A549 (cell line): Measurements from ENCODE around the gene ANXA3. TPM values are rescaled to one million over a fixed set of nuclear protein-coding genes. Genes with fewer than 3 reads are reported as not detected.
"Not testable (repeated sequence)": the region's sequence is repeated elsewhere in the genome, so short reads cannot be mapped to it uniquely, and the experiment has no call there.

Experiments
- ATAC-seq, 2 experiments: fragments of 200-7000 bp in 1 of 2; fragments of >200 bp in 1 of 2; cut with Nextera tagmentation in 1 of 2; cut with Tn5 transposase in 1 of 2; 3 replicates each; pipeline versions ENCODE4 v1.8.0 to v1.9.1; 2018 to 2020; ENCODE audit warnings: mild to moderate bottlenecking in 1 of 2, moderate library complexity in 1 of 2
- CTCF ChIA-PET: fragments of 300-600 bp; sonication (Branson Sonifier 250); formaldehyde crosslinking; extraction: SDS; loops from one replicate; lab custom pipeline; 2021; ENCODE audit warnings: antibody characterized with exemption, inconsistent platforms; lab: Yijun Ruan, JAX
- POLR2A ChIA-PET: fragments of 350-600 bp; formaldehyde crosslinking; extraction: SDS; loops from one replicate; lab custom pipeline; 2021; ENCODE audit warnings: antibody characterized with exemption, inconsistent platforms; lab: Yijun Ruan, JAX
- DNase-seq, 2 experiments: peaks; one replicate each; pipeline versions ENCODE4 v3.0.0 to v3.0.0-alpha.2; 2011 to 2016; ENCODE audit warnings: low read depth in 1 of 2, low spot score in 1 of 2
- FAIRE-seq: peaks from 2 replicates; lab custom pipeline; 2011; peaks lifted over from hg19 to GRCh38; lab: Jason Lieb, UNC
- H3K27ac ChIP-seq, 2 experiments: fragments of >200 bp; sonication (Bioruptor Twin); formaldehyde crosslinking; 3 replicates each; pipeline ENCODE4 v1.5.1; 2016 to 2017
- H3K4me1 ChIP-seq: fragments of >200 bp; sonication (Bioruptor Twin); formaldehyde crosslinking; 3 replicates; pipeline ENCODE4 v1.6.1; 2016
- H3K4me2 ChIP-seq: fragments of >200 bp; sonication (Bioruptor Twin); formaldehyde crosslinking; 3 replicates; pipeline ENCODE4 v1.6.1; 2016
- H3K4me3 ChIP-seq: fragments of >200 bp; sonication (Bioruptor Twin); formaldehyde crosslinking; 3 replicates; pipeline ENCODE4 v1.5.1; 2016
- H3K9me3 ChIP-seq: fragments of >200 bp; sonication (Bioruptor Twin); formaldehyde crosslinking; 3 replicates; pipeline ENCODE4 v1.6.1; 2016
- BHLHE40 ChIP-seq: IDR thresholded peaks from 2 replicates; pipeline ENCODE4 v1.6.1; 2012; ENCODE audit warnings: low read depth, low read length, inconsistent platforms
- CHD4 ChIP-seq: fragments of 200-600 bp; sonication (generic); IDR thresholded peaks from 2 replicates; pipeline ENCODE4 v1.6.1; 2016; ENCODE audit warnings: antibody characterized with exemption, mild to moderate bottlenecking, borderline replicate concordance
- ELK1 ChIP-seq: fragments of 150-350 bp; IDR thresholded peaks from 2 replicates; pipeline ENCODE4 v1.6.1; 2014; ENCODE audit warnings: low read depth, mild to moderate bottlenecking, low read length
- HDAC2 ChIP-seq: fragments of 200-600 bp; sonication (generic); IDR thresholded peaks from 2 replicates; pipeline ENCODE4 v1.6.1; 2016
- HEYL ChIP-seq: fragments of 250-450 bp; sonication (Bioruptor Pico); IDR thresholded peaks from 2 replicates; pipeline ENCODE4 v1.8.0; 2021; ENCODE audit warnings: mild to moderate bottlenecking, moderate library complexity
- HMGXB4 ChIP-seq: fragments of 250-450 bp; sonication (Bioruptor Pico); IDR thresholded peaks from 2 replicates; pipeline ENCODE4 v1.5.0; 2021; ENCODE audit warnings: mild to moderate bottlenecking, moderate library complexity, borderline replicate concordance
- HOXB13 ChIP-seq: fragments of 250-450 bp; sonication (Bioruptor Pico); IDR thresholded peaks from 2 replicates; pipeline ENCODE4 v1.5.0; 2020; ENCODE audit warnings: low read depth, mild to moderate bottlenecking, moderate library complexity
- MAFK ChIP-seq: fragments of 450-650 bp; IDR thresholded peaks from 2 replicates; pipeline ENCODE4 v1.6.1; 2014; ENCODE audit not compliant: partially characterized antibody
- MAX ChIP-seq: IDR thresholded peaks from 2 replicates; pipeline ENCODE4 v1.6.1; 2012
- NFE2L2 ChIP-seq: fragments of 150-350 bp; conservative IDR thresholded peaks from 2 replicates; pipeline ENCODE4 v1.6.1; 2014; ENCODE audit warnings: low read length
- PBX3 ChIP-seq: IDR thresholded peaks from 2 replicates; pipeline ENCODE4 v1.6.1; 2012
- RCOR1 ChIP-seq: fragments of 150-350 bp; IDR thresholded peaks from 2 replicates; pipeline ENCODE4 v1.6.1; 2014; ENCODE audit warnings: antibody characterized with exemption, low read length, low read depth
- RFX5 ChIP-seq: fragments of 450-650 bp; IDR thresholded peaks from 2 replicates; pipeline ENCODE4 v1.7.1; 2014; ENCODE audit warnings: antibody characterized with exemption, mild to moderate bottlenecking, moderate library complexity
- SMC3 ChIP-seq: fragments of >200 bp; sonication (Bioruptor Twin); formaldehyde crosslinking; IDR thresholded peaks from 3 replicates; pipeline ENCODE4 v1.6.1; 2018; ENCODE audit warnings: inconsistent platforms
- SREBF2 ChIP-seq: fragments of 450-650 bp; IDR thresholded peaks from 2 replicates; pipeline ENCODE4 v1.6.1; 2014; ENCODE audit warnings: mild to moderate bottlenecking, moderate library complexity
- TFCP2L1 ChIP-seq: fragments of 250-450 bp; sonication (Bioruptor Pico); IDR thresholded peaks from 2 replicates; pipeline ENCODE4 v1.5.0; 2021; ENCODE audit warnings: mild to moderate bottlenecking
- TP53 ChIP-seq: fragments of 250-450 bp; sonication (Bioruptor Pico); IDR thresholded peaks from 2 replicates; pipeline ENCODE4 v1.5.0; 2021; ENCODE audit warnings: mild to moderate bottlenecking, moderate library complexity
- ZSCAN20 ChIP-seq: fragments of 250-450 bp; sonication (Bioruptor Pico); IDR thresholded peaks from 2 replicates; pipeline ENCODE4 v1.8.0; 2022; ENCODE audit warnings: mild to moderate bottlenecking, moderate library complexity
- WGBS: methylation state at CpG from one replicate; pipeline ENCODE4 v1.1.6; 2017; ENCODE audit errors: missing lambda C conversion rate; 5-methylcytosine and 5-hydroxymethylcytosine counted together
- polyA minus RNA-seq: library from RNA; depleted of rRNA, polyadenylated mRNA; stranded (reverse); fragments of >200 nt; gene quantifications from 2 replicates; pipeline ENCODE4 v1.2.3, GENCODE V29; 2011; rRNA and poly(A)+ RNA removed
- polyA plus RNA-seq, 4 experiments: library from polyadenylated mRNA; depleted of rRNA in 3 of 4; stranded (reverse); fragments of >200 nt; fragmentation: RNase III in 1 of 4; extraction: RNeasy Plus Mini Kit Qiagen cat#74134 plus additional on column Dnase treatment in 1 of 4; gene quantifications; 2 replicates in 3 of 4; 3 replicates in 1 of 4; pipeline ENCODE4 v1.2.3, GENCODE V29; 2011 to 2017
- TF ChIP-seq, protein P1 (sequence below): fragments of >200 bp; sonication (Bioruptor Twin); formaldehyde crosslinking; IDR thresholded peaks from 3 replicates; pipeline ENCODE4 v1.6.1; 2016
- TF ChIP-seq, protein P2 (sequence below): fragments of 450-650 bp; IDR thresholded peaks from 2 replicates; pipeline ENCODE4 v1.6.1; 2014; ENCODE audit warnings: antibody characterized with exemption

Gene ANXA3
- polyA plus RNA-seq (2011; rRNA removed) = 126 and 145 TPM in 2 replicates
- polyA plus RNA-seq (2012; cell fraction: cytosol; rRNA removed) = 54.5 and 58.1 TPM in 2 replicates
- 33.3 and 44.8 TPM in 2 replicates for polyA plus RNA-seq (2012; cell fraction: nucleus; rRNA removed)
- 134 to 169 TPM (median 162 TPM) in 3 replicates for polyA plus RNA-seq (2017; fragmentation: RNase III; extraction: RNeasy Plus Mini Kit Qiagen cat#74134 plus additional on column Dnase treatment)
- polyA minus RNA-seq = 56.9 and 61.0 TPM in 2 replicates

DNA sequence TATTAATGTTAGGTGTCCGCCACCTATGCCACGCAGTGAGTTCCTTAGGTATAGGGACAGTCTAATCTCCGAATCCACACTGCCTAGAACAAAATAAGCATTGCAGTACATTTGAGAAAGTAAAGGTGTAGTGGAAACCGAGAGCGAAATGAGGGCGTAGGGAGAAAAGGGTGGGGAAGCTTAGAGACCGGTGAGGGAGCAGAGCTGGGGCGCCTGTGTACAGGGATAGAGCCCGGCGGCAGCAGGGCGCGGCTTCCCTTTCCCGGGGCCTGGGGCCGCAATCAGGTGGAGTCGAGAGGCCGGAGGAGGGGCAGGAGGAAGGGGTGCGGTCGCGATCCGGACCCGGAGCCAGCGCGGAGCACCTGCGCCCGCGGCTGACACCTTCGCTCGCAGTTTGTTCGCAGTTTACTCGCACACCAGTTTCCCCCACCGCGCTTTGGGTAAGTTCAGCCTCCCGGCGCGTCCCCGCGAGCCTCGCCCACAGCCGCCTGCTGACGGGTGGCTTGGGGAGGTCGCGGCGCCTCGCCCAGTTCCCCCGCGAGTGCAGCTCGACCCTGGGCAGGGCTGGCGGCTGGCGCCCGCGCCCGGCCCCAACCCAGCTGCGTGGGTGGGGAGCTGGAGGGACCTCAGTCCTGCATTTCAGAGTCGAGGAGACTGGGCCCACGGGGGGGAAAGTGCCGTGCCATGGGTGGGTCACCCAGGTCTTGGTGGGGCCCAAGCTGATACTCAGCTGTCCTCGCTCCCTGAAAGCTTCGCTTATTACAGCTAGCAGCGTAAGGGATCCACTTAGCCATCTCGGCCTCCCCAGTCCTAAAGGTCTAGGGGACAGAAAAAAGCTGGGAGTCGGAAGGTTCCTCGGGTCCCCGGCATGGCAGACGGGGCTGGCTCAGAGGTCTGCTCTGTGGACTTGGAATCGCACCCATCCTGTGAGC is at the start of gene ANXA3:
ANXA3 (plus strand) TSS at position 351 of the 932 bp plus-strand sequence. CDS start 2,704 bp downstream, outside the sequence.
- FAIRE-seq (no peak), ATAC-seq (peak; percentile 81 to 87)
- POLR2A ChIA-PET = interaction anchor here (0.7 to 1.2 kb wide), 4 partner anchors 9 to 495 kb away, joined by 3 to 5 read pairs (median 4); no protein-coding TSS in a partner anchor
- peak within 1 kb of the TSS; percentile 92 for H3K4me2 ChIP-seq
- peaks cover 31% of the 10 kb centered on the region for H3K4me1 ChIP-seq
- peak within 1 kb of the TSS; percentile 69 for H3K4me3 ChIP-seq
- TF ChIP-seq TP53 (CRISPR knock-in tag) = no peak
- TF ChIP-seq HEYL (CRISPR knock-in tag) = no peak
- no peak for TF ChIP-seq SREBF2
- no peak for TF ChIP-seq HMGXB4 (CRISPR knock-in tag)
- TF ChIP-seq SMC3 = no peak; the same call in 2 of the 3 replicates
- TF ChIP-seq HOXB13 = no peak
- TF ChIP-seq, protein P1, sequence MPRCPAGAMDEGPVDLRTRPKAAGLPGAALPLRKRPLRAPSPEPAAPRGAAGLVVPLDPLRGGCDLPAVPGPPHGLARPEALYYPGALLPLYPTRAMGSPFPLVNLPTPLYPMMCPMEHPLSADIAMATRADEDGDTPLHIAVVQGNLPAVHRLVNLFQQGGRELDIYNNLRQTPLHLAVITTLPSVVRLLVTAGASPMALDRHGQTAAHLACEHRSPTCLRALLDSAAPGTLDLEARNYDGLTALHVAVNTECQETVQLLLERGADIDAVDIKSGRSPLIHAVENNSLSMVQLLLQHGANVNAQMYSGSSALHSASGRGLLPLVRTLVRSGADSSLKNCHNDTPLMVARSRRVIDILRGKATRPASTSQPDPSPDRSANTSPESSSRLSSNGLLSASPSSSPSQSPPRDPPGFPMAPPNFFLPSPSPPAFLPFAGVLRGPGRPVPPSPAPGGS = no peak; the same call in 2 of the 3 replicates
- no peak for TF ChIP-seq ELK1
- no peak for TF ChIP-seq PBX3
- no peak for TF ChIP-seq RFX5
- TF ChIP-seq, protein P2, sequence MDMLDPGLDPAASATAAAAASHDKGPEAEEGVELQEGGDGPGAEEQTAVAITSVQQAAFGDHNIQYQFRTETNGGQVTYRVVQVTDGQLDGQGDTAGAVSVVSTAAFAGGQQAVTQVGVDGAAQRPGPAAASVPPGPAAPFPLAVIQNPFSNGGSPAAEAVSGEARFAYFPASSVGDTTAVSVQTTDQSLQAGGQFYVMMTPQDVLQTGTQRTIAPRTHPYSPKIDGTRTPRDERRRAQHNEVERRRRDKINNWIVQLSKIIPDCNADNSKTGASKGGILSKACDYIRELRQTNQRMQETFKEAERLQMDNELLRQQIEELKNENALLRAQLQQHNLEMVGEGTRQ = no peak
- no peak for TF ChIP-seq BHLHE40
- TF ChIP-seq CHD4 = no peak
- TF ChIP-seq MAX = no peak
- TF ChIP-seq TFCP2L1 (CRISPR knock-in tag) = no peak
- TF ChIP-seq NFE2L2 = no peak
- no peak for TF ChIP-seq RCOR1
- TF ChIP-seq HDAC2 = no peak
- no peak for TF ChIP-seq MAFK
- no peak for TF ChIP-seq ZSCAN20 (CRISPR knock-in tag)
- TF ChIP-seq, all 56 proteins: peak for 0
- WGBS = 5% methylated on average over 31 of the region's 65 CpGs
- no peaks in the 10 kb centered on the region for H3K9me3 ChIP-seq
- peak within 1 kb of the TSS; percentile 94 to 99 for H3K27ac ChIP-seq
- CTCF ChIA-PET = interaction anchor here (0.9 to 1.4 kb wide), 3 partner anchors 11 to 23 kb away, joined by 3 read pairs; no protein-coding TSS in a partner anchor
- DNase-seq = peak in 1 of 2 experiments; percentile 57

DNA sequence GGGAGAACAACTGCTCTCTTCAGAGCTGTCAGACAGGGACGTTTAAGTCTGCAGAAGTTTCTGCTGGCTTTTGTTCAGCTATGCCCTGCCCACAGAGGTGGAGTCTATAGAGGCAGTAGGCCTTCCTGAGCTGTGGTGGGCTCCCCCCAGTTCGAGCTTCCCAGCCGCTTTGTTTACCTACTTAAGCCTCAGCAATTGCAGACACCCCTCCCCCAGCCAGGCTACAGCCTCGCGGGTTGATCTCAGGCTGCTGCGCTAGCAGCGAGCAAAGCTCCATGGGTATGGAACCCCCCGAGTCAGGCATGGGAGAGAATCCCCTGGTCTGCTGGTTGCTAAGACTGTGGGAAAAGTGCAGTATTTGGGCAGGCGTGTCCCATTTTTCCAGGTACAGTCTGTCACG is 45.3 kb upstream of the ANXA3 start:
- ATAC-seq, H3K4me1 ChIP-seq, H3K4me2 ChIP-seq, FAIRE-seq, H3K9me3 ChIP-seq, DNase-seq, POLR2A ChIA-PET, H3K27ac ChIP-seq, H3K4me3 ChIP-seq: not testable (repeated sequence)
- CTCF ChIA-PET = interaction anchor here (2.0 kb wide), 1 partner anchor 10 kb away, joined by 4 read pairs; no protein-coding TSS in a partner anchor
- WGBS = 74% methylated on average over 4 of the region's 10 CpGs
